ENCODE data around the gene ZBTB9.

- TF ChIP-seq CTCF (IDR thresholded peaks at IDR 0.05; ENCODE audit: insufficient read depth, low read length) (no peak), POLR2AphosphoS5 (IDR thresholded peaks at IDR 0.05; ENCODE audit: low read depth) (no peak), SPI1 (IDR thresholded peaks at IDR 0.05; ENCODE audit: borderline replicate concordance, low read depth) (no peak), REST (IDR thresholded peaks at IDR 0.05; ENCODE audit: insufficient replicate concordance, low read depth) (no peak), GABPA (IDR thresholded peaks at IDR 0.05; ENCODE audit: low read depth) (no peak)
Measured at GRCh38 chr6:33477864-33478263, 23.5 kb downstream of the ZBTB9 start.
